Omental fat pad (tissue), 4 donors: Measurements from ENCODE around the gene DGKB. TPM values are rescaled to one million over a fixed set of nuclear protein-coding genes. Genes with fewer than 3 reads are reported as not detected.

Experiments
- ATAC-seq: fragments of 150-250 bp; one replicate; pipeline ENCODE4 v1.9.1; 2016; ENCODE audit warnings: mild to moderate bottlenecking, moderate library complexity; ENCODE audit not compliant: low FRiP score
- DNase-seq: peaks from one replicate; pipeline ENCODE4 v3.0.0-alpha.2; 2019; ENCODE audit warnings: low spot score
- total RNA-seq, 4 donors: library from RNA; depleted of rRNA; stranded (reverse); fragments of >200 nt; gene quantifications; one replicate each; pipeline ENCODE4 v1.1.0, GENCODE V29; 2016
- TF ChIP-seq, protein P1 (sequence below), 3 donors: fragments of 450-650 bp; IDR thresholded peaks; one replicate each; pipeline ENCODE4 v1.5.1; 2016 to 2017; ENCODE audit warnings: antibody characterized with exemption in 3 of 3, mild to moderate bottlenecking in 3 of 3, moderate library complexity in 2 of 3

Gene DGKB
- total RNA-seq, 4 donors from 2014 or later, result 0.12 to 2.8 TPM; not detected in 2

DNA sequence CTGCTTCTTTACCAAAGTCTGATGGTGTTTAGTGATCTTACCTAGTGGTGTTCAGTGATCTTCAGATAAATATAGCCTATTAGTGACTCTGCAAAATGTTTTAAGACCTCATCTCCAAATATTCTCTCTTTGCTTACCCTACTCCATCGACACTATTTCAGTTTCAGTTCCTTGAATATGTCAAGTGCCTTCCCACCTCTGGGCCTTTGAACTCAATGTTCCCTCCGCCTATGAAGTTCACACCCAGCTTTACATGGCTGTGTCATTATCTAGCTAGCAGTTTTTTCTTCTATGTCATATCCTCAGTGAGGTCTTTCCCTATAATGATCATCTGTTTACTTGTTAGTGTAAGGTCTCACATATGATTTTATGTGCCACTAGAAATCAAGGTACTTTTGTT, 322.6 kb downstream of the DGKB start:
- DNase-seq (no peak), ATAC-seq (no peak)

DNA sequence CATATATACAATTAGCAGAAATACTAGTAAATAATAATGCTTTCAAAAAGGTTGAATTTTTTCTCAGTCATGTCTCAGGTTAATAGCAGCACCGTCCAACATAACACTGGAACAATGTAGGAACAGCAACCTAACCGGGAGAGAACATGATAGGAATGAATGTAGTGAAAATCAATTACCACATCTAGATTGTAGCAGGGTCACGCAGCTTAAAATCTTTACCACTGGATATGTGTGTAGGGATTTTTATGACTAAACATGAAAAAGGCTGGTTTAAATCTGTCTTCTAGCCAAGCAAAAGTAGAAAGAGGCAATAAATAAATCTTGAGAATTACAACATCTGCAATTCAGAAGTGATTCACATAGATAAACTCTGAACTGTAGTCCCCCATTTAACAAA, 326.0 kb downstream of the DGKB start:
- no peak for ATAC-seq
- TF ChIP-seq, protein P1, sequence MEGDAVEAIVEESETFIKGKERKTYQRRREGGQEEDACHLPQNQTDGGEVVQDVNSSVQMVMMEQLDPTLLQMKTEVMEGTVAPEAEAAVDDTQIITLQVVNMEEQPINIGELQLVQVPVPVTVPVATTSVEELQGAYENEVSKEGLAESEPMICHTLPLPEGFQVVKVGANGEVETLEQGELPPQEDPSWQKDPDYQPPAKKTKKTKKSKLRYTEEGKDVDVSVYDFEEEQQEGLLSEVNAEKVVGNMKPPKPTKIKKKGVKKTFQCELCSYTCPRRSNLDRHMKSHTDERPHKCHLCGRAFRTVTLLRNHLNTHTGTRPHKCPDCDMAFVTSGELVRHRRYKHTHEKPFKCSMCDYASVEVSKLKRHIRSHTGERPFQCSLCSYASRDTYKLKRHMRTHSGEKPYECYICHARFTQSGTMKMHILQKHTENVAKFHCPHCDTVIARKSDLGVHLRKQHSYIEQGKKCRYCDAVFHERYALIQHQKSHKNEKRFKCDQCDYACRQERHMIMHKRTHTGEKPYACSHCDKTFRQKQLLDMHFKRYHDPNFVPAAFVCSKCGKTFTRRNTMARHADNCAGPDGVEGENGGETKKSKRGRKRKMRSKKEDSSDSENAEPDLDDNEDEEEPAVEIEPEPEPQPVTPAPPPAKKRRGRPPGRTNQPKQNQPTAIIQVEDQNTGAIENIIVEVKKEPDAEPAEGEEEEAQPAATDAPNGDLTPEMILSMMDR (IDR thresholded peaks at IDR 0.05), result no peak
- DNase-seq, result no peak

More for the DNA sequence above, 322.6 kb downstream of the DGKB start:
- TF ChIP-seq, protein P1 (IDR thresholded peaks at IDR 0.05), result no peak

DNA sequence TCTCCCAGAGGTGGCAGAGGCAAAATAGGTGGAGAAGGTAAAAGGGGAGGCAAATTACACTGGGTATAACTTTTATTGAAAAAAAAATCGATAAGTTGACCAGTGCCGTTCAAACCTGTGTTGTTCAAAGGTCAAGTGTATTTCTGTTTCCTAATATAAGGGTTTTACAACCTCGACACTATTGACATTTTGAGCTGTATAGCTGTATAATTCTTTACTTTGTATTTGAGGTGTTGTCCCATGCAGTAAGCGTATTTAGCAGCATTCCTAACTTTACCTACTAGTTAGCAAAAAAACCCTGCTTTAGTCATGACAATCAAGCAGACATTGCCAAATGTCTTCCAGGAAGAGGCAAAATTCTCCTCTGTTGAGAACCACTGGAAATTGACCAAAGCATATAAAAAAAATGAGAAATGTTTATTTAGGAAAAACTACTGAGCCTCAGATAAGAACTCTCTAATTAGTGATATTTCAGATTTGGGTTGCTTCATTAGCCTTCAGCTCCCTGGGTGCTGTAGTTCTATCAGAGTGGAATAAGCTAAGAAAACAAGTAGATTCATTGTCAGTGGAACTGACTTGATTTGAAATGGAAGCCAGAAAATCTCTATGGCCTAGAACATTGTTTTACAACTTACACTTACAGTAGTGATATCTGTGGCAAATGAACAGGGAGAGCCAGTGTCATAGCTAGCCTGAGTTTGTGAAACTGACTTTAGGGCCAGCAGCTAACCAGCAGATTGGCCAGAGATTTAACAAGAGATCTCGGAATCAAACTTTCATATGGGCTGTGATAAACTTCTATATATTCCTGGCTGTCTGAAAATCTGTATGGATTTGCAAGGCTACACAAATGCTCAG, 331.6 kb downstream of the DGKB start:
- TF ChIP-seq, protein P1 (IDR thresholded peaks at IDR 0.05), result no peak
- ATAC-seq (no peak), DNase-seq (no peak)

DNA sequence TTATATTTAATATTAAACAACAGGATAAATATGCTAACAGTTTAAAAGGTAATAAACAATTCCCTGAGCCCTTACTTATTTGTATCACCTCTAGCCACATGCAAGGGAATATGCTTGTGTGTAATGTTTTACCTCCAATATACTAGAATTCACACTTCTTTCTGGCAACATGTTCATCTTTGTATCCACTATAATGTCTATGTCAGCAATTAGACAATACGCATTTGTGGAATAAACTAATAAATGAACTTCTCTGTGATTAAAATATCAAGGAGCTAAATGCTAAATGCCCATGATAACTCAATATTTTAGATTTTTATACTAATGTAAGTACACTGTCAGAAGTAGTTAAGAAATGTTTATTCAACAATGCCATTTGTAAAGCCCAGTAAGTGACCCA, 350.5 kb downstream of the DGKB start:
- TF ChIP-seq, protein P1 (IDR thresholded peaks at IDR 0.05), result no peak
- DNase-seq, result no peak
- no peak for ATAC-seq

DNA sequence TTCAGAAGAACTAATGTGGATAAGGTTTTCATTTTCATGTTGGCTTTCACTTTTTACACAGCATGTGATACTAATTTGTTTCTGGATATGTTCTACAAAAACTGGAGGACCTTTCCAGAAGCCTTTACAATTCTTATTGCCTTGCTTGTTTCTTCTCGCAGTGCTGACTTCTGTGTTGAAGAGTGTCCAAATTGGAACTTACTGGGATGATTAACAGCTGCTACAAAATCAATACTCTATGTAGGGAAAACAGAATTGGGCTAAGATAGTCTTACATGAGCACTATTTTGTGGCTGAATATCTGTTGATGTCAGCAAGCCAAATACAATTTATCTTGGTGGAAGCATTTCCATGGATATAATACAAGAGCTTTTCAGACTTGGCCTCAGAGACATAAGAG, 351.2 kb downstream of the DGKB start:
- DNase-seq (no peak), ATAC-seq (no peak)
- TF ChIP-seq, protein P1 (IDR thresholded peaks at IDR 0.05), result no peak

DNA sequence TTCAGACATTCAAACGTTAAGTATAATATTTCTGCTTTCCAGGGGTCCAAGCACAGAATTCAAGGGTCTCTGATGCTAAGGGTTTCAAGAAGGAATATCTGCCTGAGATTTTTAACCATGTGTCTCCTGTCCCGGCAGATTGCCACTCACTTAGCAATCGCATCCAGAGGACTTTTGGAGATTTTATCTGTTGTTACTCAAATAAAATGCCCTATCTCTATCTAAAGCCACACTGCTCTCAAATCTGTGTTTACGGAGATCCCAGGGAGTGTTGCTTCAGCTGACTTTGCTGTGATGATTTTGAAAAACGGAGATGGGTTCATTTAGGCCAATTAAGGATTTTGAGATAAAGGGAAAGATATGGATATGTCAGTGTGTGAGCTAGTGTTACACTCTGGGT, 359.9 kb downstream of the DGKB start:
- TF ChIP-seq, protein P1 (IDR thresholded peaks at IDR 0.05), result no peak
- ATAC-seq (no peak), DNase-seq (no peak)

DNA sequence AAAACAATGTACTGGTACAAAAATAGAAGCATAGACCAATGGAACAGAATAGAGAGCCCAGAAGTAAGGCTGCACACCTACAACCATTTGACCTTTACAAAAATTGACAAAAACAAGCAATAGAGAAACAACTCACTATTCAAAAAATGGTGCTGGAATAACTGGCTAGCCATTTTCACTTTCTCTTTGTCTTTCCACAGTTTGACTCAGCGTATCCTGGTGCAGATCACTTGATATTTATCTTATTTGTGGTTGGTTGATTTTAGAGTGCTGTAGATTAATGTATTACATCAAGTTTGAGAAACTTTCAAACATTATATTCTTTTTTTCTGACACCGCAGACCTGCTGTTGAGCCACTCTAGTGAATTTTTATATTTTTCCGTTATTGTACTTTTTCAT, 381.4 kb downstream of the DGKB start:
- DNase-seq (no peak), ATAC-seq (no peak)
- TF ChIP-seq, protein P1 (IDR thresholded peaks at IDR 0.05), result no peak
